Measurements from ENCODE around the gene FOXE1. TPM values are rescaled to one million over a fixed set of nuclear protein-coding genes. Genes with fewer than 3 reads are reported as not detected.

Gene FOXE1
- total RNA-seq, 2 donors from 2014 or later, result not detected

DNA sequence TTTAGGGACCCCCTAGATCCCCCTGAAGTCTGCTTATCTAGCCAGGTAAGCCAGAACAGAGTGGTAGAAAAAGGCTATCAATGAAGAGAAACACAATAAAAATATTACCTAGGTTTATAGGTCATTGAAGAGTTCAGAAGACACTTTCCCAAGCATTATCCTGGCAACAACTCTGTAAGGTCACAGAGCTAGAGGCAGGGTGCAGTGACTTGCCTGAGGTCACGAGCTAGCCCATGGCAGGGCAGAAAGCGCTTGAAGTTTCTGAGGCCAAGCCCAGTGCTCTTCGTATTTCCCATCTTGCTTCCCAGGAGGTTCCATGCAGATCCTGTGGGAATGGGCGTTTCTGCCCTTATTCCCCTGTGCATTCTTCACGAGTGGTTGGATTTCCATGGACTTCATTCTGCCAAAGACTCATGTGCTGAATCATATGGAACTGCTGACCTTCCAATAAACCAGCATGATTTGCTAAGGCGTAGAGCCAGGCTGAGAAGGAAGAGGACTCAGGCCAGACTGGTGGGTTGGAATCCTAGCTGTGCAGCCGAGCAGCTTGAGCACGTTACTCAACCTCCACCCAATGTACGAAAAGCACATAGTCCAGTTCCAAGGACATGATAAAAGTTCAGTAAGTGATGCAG lies 47.2 kb downstream of the FOXE1 start:
- 89 to 91% methylated on average over 7 to 9 of the region's 9 CpGs for WGBS, 2 experiments (ENCODE audit: insufficient coverage in 1 of 2, insufficient read length in 1 of 2)
- H3K9me3 Mint-ChIP-seq, result no peaks in the 10 kb centered on the region
- no peaks in the 10 kb centered on the region for H3K4me1 ChIP-seq (ENCODE audit: control insufficient read depth, insufficient read depth, low read length)
- H3K36me3 ChIP-seq (ENCODE audit: control insufficient read depth, insufficient read depth, low read length), result no peaks in the 10 kb centered on the region
- DNase-seq, result no peak
- peaks cover 10% of the 10 kb centered on the region for H3K36me3 Mint-ChIP-seq (ENCODE audit: low read depth)
- H3K4me3 ChIP-seq (ENCODE audit: low read length), result no peak overlapping the region
- no peaks in the 10 kb centered on the region for H3K9me3 ChIP-seq (ENCODE audit: control insufficient read depth, low read length)
- no peaks in the 10 kb centered on the region for H3K4me1 Mint-ChIP-seq
- no peaks in the 10 kb centered on the region for H3K27me3 ChIP-seq (ENCODE audit: control insufficient read depth, insufficient read depth, low read length, poor library complexity, severe bottlenecking)
- no peak overlapping the region for H3K4me3 Mint-ChIP-seq
- H3K27ac Mint-ChIP-seq, result no peak overlapping the region
- TF ChIP-seq, protein P1, sequence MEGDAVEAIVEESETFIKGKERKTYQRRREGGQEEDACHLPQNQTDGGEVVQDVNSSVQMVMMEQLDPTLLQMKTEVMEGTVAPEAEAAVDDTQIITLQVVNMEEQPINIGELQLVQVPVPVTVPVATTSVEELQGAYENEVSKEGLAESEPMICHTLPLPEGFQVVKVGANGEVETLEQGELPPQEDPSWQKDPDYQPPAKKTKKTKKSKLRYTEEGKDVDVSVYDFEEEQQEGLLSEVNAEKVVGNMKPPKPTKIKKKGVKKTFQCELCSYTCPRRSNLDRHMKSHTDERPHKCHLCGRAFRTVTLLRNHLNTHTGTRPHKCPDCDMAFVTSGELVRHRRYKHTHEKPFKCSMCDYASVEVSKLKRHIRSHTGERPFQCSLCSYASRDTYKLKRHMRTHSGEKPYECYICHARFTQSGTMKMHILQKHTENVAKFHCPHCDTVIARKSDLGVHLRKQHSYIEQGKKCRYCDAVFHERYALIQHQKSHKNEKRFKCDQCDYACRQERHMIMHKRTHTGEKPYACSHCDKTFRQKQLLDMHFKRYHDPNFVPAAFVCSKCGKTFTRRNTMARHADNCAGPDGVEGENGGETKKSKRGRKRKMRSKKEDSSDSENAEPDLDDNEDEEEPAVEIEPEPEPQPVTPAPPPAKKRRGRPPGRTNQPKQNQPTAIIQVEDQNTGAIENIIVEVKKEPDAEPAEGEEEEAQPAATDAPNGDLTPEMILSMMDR (conservative IDR thresholded peaks at IDR 0.05), result no peak
- H3K9ac ChIP-seq (ENCODE audit: extremely low read depth, low read length, poor library complexity, severe bottlenecking), result no peak overlapping the region
- H3K27me3 Mint-ChIP-seq (ENCODE audit: insufficient read depth), result peaks cover 6% of the 10 kb centered on the region
- H3K27ac ChIP-seq (ENCODE audit: low read depth, low read length), result no peak overlapping the region

DNA sequence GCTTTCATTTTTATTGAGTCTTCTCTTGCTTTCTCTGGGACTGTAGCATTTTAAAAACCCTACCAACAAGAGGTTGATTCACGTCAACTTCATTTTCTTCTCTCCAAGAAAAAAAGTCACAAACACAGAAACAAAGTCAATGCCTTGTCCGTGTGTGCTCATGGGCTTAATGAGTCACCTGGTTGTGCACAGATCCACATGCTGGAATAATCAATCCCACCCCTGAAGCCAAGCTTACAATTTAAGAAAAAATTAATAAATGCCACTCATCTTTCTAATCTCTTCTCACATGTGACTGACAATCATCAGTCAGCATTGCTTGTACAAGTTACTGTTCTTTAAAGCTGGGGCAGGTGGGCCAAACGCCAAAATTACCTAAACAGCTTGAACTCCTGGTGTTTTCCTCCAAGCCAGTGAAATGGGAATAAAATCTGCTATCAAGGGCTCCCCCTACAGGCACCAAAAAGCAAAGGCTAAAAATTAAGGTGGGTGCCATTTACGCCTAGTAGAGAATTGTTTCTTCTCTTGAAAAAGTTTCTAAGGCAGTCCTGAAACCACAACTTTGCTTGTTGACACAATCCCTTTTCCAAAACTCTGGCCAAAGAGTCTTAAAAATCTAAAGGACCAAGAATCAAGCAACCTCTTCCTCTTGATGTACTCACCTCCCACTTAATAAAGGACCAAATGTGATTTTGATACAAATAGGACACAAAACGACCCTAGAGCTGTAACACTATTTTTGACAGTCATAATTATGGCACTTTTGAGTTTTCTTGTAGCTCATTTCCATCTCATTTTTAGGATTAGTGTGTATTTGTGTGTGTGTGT lies 47.9 kb downstream of the FOXE1 start:
- no peak overlapping the region for H3K27ac Mint-ChIP-seq
- H3K27me3 ChIP-seq (ENCODE audit: control insufficient read depth, insufficient read depth, low read length, poor library complexity, severe bottlenecking), result no peaks in the 10 kb centered on the region
- H3K9me3 ChIP-seq (ENCODE audit: control insufficient read depth, low read length), result no peaks in the 10 kb centered on the region
- H3K27ac ChIP-seq (ENCODE audit: low read depth, low read length), result no peak overlapping the region
- no peak overlapping the region for H3K4me3 Mint-ChIP-seq
- WGBS, 2 experiments (ENCODE audit: insufficient coverage in 1 of 2, insufficient read length in 1 of 2), result 61 to 66% methylated on average over 3 to 5 of the region's 5 CpGs
- H3K9me3 Mint-ChIP-seq, result no peaks in the 10 kb centered on the region
- no peak overlapping the region for H3K4me3 ChIP-seq (ENCODE audit: low read length)
- no peaks in the 10 kb centered on the region for H3K36me3 ChIP-seq (ENCODE audit: control insufficient read depth, insufficient read depth, low read length)
- no peaks in the 10 kb centered on the region for H3K27me3 Mint-ChIP-seq (ENCODE audit: insufficient read depth)
- H3K9ac ChIP-seq (ENCODE audit: extremely low read depth, low read length, poor library complexity, severe bottlenecking), result no peak overlapping the region
- H3K36me3 Mint-ChIP-seq (ENCODE audit: low read depth), result peaks cover 10% of the 10 kb centered on the region
- H3K4me1 Mint-ChIP-seq, result no peaks in the 10 kb centered on the region
- H3K4me1 ChIP-seq (ENCODE audit: control insufficient read depth, insufficient read depth, low read length), result no peaks in the 10 kb centered on the region
- TF ChIP-seq, protein P1 (conservative IDR thresholded peaks at IDR 0.05), result peak; percentile 86
- DNase-seq, result peak; percentile 49

DNA sequence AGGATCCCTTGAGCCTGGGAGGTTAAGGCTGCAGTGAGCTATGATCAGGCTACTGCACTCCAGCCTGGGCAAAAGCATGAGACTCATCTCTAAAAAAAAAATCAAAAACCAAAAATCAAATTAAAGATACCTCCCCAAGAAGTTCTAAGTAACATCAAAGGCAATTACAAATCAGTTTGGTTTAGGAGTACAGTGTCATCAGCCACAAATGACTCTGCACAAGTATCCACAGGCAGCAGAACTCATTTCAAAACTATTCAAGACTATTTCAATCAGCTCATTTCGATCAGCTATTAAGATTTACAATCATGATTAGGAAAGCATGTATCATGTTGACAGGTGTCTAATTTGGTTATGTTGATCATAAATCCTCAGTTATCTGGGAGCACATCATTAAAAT lies 50.2 kb downstream of the FOXE1 start:
- no peaks in the 10 kb centered on the region for H3K27me3 ChIP-seq (ENCODE audit: control insufficient read depth, insufficient read depth, low read length, poor library complexity, severe bottlenecking)
- H3K9me3 Mint-ChIP-seq, result no peaks in the 10 kb centered on the region

More for the DNA sequence above, 50.2 kb downstream of the FOXE1 start:
- Histone ChIP-seq H3K27ac (ENCODE audit: low read depth, low read length) (no peak overlapping the region), H3K4me1 (ENCODE audit: control insufficient read depth, insufficient read depth, low read length) (no peaks in the 10 kb centered on the region), H3K9me3 (ENCODE audit: control insufficient read depth, low read length) (no peaks in the 10 kb centered on the region), H3K36me3 (ENCODE audit: control insufficient read depth, insufficient read depth, low read length) (no peaks in the 10 kb centered on the region), H3K9ac (ENCODE audit: extremely low read depth, low read length, poor library complexity, severe bottlenecking) (no peak overlapping the region), H3K4me3 (ENCODE audit: low read length) (no peak overlapping the region)
- Mint-ChIP-seq H3K36me3 (ENCODE audit: low read depth) (peaks cover 13% of the 10 kb centered on the region), H3K27ac (no peak overlapping the region), H3K4me1 (no peaks in the 10 kb centered on the region), H3K27me3 (ENCODE audit: insufficient read depth) (no peaks in the 10 kb centered on the region), H3K4me3 (no peak overlapping the region)
- TF ChIP-seq, protein P1 (conservative IDR thresholded peaks at IDR 0.05), result no peak
- DNase-seq, result no peak
- 80% methylated on average over 1 of the region's 1 CpG; no CpG with 5 or more reads in 1 of the 2 experiments for WGBS, 2 experiments (ENCODE audit: insufficient coverage in 1 of 2, insufficient read length in 1 of 2)
